Measurements from ENCODE around the gene GAREM1.
"Not testable (repeated sequence)": the region's sequence is repeated elsewhere in the genome, so short reads cannot be mapped to it uniquely, and the experiment has no call there.

DNA sequence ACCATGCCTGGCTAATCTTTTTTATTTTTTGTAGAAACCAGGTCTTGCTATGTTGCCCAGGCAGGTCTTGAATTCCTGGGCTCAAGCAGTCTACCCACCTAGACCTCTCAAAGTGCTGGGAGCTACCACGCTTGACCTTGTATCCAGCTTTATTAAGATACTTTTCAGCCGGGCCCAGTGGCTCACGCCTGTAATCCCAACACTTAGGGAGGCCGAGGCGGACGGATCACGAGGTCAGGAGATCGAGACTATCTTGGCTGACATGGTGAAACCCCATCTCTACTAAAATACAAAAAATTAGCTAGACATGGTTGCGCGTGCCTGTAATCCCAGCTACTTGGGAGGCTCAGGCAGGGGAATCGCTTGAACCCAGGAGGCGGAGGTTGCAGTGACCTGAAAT lies 4.4 kb upstream of the GAREM1 start:
- TF ChIP-seq, protein P1, sequence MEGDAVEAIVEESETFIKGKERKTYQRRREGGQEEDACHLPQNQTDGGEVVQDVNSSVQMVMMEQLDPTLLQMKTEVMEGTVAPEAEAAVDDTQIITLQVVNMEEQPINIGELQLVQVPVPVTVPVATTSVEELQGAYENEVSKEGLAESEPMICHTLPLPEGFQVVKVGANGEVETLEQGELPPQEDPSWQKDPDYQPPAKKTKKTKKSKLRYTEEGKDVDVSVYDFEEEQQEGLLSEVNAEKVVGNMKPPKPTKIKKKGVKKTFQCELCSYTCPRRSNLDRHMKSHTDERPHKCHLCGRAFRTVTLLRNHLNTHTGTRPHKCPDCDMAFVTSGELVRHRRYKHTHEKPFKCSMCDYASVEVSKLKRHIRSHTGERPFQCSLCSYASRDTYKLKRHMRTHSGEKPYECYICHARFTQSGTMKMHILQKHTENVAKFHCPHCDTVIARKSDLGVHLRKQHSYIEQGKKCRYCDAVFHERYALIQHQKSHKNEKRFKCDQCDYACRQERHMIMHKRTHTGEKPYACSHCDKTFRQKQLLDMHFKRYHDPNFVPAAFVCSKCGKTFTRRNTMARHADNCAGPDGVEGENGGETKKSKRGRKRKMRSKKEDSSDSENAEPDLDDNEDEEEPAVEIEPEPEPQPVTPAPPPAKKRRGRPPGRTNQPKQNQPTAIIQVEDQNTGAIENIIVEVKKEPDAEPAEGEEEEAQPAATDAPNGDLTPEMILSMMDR (IDR thresholded peaks at IDR 0.05) = not testable (repeated sequence)
- not testable (repeated sequence) for TF ChIP-seq POLR2AphosphoS5 (IDR thresholded peaks at IDR 0.05)
